Thyroid gland (tissue), 4 donors: Measurements from ENCODE around the gene SULF2.

Experiments
- POLR2A ChIP-seq, 2 donors: fragments of 450-650 bp; IDR thresholded peaks; one replicate each; pipeline ENCODE4 v1.6.1; 2017; ENCODE audit warnings: antibody characterized with exemption in 2 of 2, mild to moderate bottlenecking in 2 of 2, moderate library complexity in 1 of 2
- TF ChIP-seq, protein P1 (sequence below), 6 experiments: fragments of 200-600 bp in 3 of 6; fragments of 450-650 bp in 3 of 6; sonication (generic) in 3 of 6; IDR thresholded peaks; one replicate each; pipeline ENCODE4 v1.5.1; 2016 to 2019; ENCODE audit warnings: antibody characterized with exemption in 6 of 6, mild to moderate bottlenecking in 2 of 6, inconsistent platforms in 1 of 6, moderate library complexity in 1 of 6

DNA sequence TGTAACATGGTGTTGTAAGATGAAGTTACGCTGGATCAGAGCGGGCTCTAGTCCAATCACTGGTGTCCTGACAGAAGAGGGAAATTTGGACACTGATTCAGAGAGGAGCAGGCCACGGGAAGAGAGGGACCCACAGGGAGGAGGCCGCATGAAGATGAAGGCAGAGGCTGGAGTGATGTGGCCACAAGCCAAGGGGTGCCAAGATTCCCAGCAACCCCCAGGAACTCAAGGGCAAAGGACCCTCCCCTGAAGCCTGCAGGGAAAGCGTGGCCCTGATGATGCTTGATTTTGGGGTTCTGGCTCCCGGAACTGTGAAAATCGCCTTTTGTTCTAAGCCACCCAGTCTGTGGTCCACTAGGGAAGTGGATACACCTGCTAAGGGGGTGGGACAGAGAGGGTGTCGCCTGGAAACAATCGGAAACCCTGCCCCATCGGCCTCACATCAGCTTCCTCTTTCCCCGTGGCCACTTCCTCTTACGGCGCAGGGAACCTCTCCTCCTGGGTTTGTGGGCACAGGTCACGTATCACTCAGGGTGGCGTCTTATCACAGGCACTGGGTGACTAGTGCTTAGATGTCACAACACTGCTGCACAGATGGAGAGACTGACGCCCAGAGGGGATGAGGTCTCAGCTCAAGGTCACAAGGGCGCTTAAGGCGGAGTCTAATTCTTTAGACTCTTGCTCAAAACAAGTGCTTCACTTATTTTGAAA lies 58.0 kb downstream of the SULF2 start:
- TF ChIP-seq, protein P1, sequence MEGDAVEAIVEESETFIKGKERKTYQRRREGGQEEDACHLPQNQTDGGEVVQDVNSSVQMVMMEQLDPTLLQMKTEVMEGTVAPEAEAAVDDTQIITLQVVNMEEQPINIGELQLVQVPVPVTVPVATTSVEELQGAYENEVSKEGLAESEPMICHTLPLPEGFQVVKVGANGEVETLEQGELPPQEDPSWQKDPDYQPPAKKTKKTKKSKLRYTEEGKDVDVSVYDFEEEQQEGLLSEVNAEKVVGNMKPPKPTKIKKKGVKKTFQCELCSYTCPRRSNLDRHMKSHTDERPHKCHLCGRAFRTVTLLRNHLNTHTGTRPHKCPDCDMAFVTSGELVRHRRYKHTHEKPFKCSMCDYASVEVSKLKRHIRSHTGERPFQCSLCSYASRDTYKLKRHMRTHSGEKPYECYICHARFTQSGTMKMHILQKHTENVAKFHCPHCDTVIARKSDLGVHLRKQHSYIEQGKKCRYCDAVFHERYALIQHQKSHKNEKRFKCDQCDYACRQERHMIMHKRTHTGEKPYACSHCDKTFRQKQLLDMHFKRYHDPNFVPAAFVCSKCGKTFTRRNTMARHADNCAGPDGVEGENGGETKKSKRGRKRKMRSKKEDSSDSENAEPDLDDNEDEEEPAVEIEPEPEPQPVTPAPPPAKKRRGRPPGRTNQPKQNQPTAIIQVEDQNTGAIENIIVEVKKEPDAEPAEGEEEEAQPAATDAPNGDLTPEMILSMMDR (IDR thresholded peaks at IDR 0.05): no peak
- TF ChIP-seq POLR2A (IDR thresholded peaks at IDR 0.05): no peak
